Activated CD8-positive, alpha-beta memory T cell treated with anti-CD3 and anti-CD28 coated beads, Interleukin-2, amount 50 U/mL, for 4 hours (primary cell): ENCODE results near the gene SEPTIN5.

ENCODE experiments used
- DNase-seq: peaks from one replicate; pipeline ENCODE4 v3.0.0-alpha.2; 2020

Gene SEPTIN5

GRCh38 chr22:19735665-19736510 lies 21.6 kb downstream of the SEPTIN5 start:
- no peak for DNase-seq

- no peak for DNase-seq
These were observed 23.8 kb downstream of the SEPTIN5 start for GRCh38 chr22:19737846-19738663.

GRCh38 chr22:19738664-19739447 lies 24.6 kb downstream of the SEPTIN5 start:
- DNase-seq = no peak

GRCh38 chr22:19739448-19739895 lies 25.2 kb downstream of the SEPTIN5 start:
- DNase-seq = no peak

- no peak for DNase-seq
These were observed 25.7 kb downstream of the SEPTIN5 start for GRCh38 chr22:19739911-19740449.

GRCh38 chr22:19740586-19740985 lies 26.3 kb downstream of the SEPTIN5 start:
- DNase-seq = no peak

GRCh38 chr22:19741053-19741452 lies 26.8 kb downstream of the SEPTIN5 start:
- no peak for DNase-seq

- DNase-seq = no peak
These were observed 28.1 kb downstream of the SEPTIN5 start for GRCh38 chr22:19742160-19743066.

- no peak for DNase-seq
These were observed 28.8 kb downstream of the SEPTIN5 start for GRCh38 chr22:19743081-19743480.

- DNase-seq = no peak
These were observed 29.3 kb downstream of the SEPTIN5 start for GRCh38 chr22:19743651-19744050.

GRCh38 chr22:19744350-19745006 lies 30.2 kb downstream of the SEPTIN5 start:
- DNase-seq = no peak

GRCh38 chr22:19745155-19746101 lies 31.1 kb downstream of the SEPTIN5 start:
- DNase-seq = no peak

- DNase-seq = no peak
These were observed 32.4 kb downstream of the SEPTIN5 start for GRCh38 chr22:19746726-19747125.

GRCh38 chr22:19747551-19747950 lies 33.2 kb downstream of the SEPTIN5 start:
- no peak for DNase-seq

GRCh38 chr22:19748139-19748538 lies 33.8 kb downstream of the SEPTIN5 start:
- no peak for DNase-seq

GRCh38 chr22:19748991-19749664 lies 34.8 kb downstream of the SEPTIN5 start:
- DNase-seq = no peak

- no peak for DNase-seq
These were observed 35.6 kb downstream of the SEPTIN5 start for GRCh38 chr22:19749876-19750275.

GRCh38 chr22:19750507-19751490 lies 36.5 kb downstream of the SEPTIN5 start:
- no peak for DNase-seq
